Esophagus muscularis mucosa (tissue), 4 donors: ENCODE data around the gene VSIG1.

Source experiments
- EP300 ChIP-seq: sonication (generic); formaldehyde crosslinking; IDR thresholded peaks from one replicate; pipeline ENCODE4 v1.6.1; 2017; ENCODE audit warnings: antibody characterized with exemption
- POLR2A ChIP-seq: fragments of 450-650 bp; IDR thresholded peaks from one replicate; pipeline ENCODE4 v1.6.1; 2017; ENCODE audit warnings: antibody characterized with exemption, moderate library complexity, mild to moderate bottlenecking, low read depth
- POLR2AphosphoS5 ChIP-seq, 2 donors: sonication (generic); formaldehyde crosslinking; IDR thresholded peaks; one replicate each; pipeline ENCODE4 v1.6.1; 2017; ENCODE audit warnings: antibody characterized with exemption in 2 of 2
- TF ChIP-seq, protein P1 (sequence below), 3 experiments: fragments of 200-600 bp in 2 of 3; fragments of 450-650 bp in 1 of 3; sonication (generic) in 2 of 3; IDR thresholded peaks; one replicate each; pipeline ENCODE4 v1.5.1; 2017 to 2019; ENCODE audit warnings: antibody characterized with exemption in 3 of 3, mild to moderate bottlenecking in 2 of 3, moderate library complexity in 1 of 3

DNA sequence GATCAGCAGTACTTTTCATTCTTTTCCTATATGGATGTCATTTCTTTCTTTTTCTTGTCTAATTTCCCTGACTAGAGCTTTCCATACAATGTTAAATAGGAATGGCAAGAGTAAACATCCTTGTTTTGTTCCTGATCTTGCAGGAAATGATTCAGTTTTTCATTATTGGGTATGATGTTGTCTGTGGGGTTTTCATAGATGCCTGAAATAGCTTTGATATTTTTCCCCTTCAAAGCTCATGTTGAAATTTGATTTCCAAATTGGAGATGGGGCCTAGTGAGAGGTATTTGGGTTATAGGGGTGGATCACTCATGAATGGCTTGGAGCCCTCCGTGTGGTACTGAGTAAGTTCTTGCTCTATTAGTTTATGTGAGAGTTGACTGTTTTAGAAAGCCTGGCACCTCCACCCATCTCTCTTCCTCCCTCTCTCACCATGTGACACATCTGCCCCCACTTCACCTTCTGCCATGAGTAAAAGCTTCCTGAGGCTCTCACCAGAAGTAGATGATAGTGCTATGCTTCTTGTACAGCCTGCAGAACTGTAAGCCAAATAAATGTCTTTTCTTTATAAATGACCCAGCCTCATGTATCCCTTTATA is 22.3 kb upstream of the VSIG1 start:
- TF ChIP-seq POLR2A (no peak), POLR2AphosphoS5 (IDR thresholded peaks at IDR 0.05) (no peak), EP300 (no peak)
- TF ChIP-seq, protein P1, sequence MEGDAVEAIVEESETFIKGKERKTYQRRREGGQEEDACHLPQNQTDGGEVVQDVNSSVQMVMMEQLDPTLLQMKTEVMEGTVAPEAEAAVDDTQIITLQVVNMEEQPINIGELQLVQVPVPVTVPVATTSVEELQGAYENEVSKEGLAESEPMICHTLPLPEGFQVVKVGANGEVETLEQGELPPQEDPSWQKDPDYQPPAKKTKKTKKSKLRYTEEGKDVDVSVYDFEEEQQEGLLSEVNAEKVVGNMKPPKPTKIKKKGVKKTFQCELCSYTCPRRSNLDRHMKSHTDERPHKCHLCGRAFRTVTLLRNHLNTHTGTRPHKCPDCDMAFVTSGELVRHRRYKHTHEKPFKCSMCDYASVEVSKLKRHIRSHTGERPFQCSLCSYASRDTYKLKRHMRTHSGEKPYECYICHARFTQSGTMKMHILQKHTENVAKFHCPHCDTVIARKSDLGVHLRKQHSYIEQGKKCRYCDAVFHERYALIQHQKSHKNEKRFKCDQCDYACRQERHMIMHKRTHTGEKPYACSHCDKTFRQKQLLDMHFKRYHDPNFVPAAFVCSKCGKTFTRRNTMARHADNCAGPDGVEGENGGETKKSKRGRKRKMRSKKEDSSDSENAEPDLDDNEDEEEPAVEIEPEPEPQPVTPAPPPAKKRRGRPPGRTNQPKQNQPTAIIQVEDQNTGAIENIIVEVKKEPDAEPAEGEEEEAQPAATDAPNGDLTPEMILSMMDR (IDR thresholded peaks at IDR 0.05): no peak
